ENCODE data around the gene RIMBP2.

The RIMBP2 gene

GRCh38 chr12:130714091-130714590 is 2.0 kb downstream of the RIMBP2 start:
- Histone ChIP-seq H3K79me2 (peaks cover 19% of the 10 kb centered on the region), H2AFZ (no peak overlapping the region), H3K36me3 (ENCODE audit: control insufficient read depth, insufficient read depth, low read length) (no peaks in the 10 kb centered on the region), H3K9me3 (ENCODE audit: control insufficient read depth, low read length) (no peaks in the 10 kb centered on the region), H3K4me3 (ENCODE audit: low read depth, low read length) (no peak overlapping the region), H3K4me2 (ENCODE audit: low read length) (peak overlapping the region; percentile 54), H3K27ac (no peak overlapping the region), H3K9ac (no peak overlapping the region), H3K4me1 (peaks cover 9% of the 10 kb centered on the region), H3K27me3 (ENCODE audit: control insufficient read depth, insufficient read depth, low read length) (no peaks in the 10 kb centered on the region)
- TF ChIP-seq CTCF (IDR thresholded peaks at IDR 0.05), result no peak

- no peak overlapping the region for H3K4me2 ChIP-seq (ENCODE audit: low read length)
- H3K27me3 ChIP-seq (ENCODE audit: control insufficient read depth, insufficient read depth, low read length), result no peaks in the 10 kb centered on the region
- H3K4me3 ChIP-seq (ENCODE audit: low read depth, low read length), result no peak overlapping the region
- H2AFZ ChIP-seq, result no peak overlapping the region
- H3K27ac ChIP-seq, result no peak overlapping the region
- no peak for TF ChIP-seq CTCF (IDR thresholded peaks at IDR 0.05)
- no peak overlapping the region for H3K9ac ChIP-seq
- H3K9me3 ChIP-seq (ENCODE audit: control insufficient read depth, low read length), result no peaks in the 10 kb centered on the region
- H3K36me3 ChIP-seq (ENCODE audit: control insufficient read depth, insufficient read depth, low read length), result no peaks in the 10 kb centered on the region
- H3K4me1 ChIP-seq, result peaks cover 9% of the 10 kb centered on the region
- H3K79me2 ChIP-seq, result peaks cover 23% of the 10 kb centered on the region
These were observed 2.5 kb downstream of the RIMBP2 start for GRCh38 chr12:130713581-130713991.

GRCh38 chr12:130712346-130713065 is 3.6 kb downstream of the RIMBP2 start:
- no peak for TF ChIP-seq CTCF (IDR thresholded peaks at IDR 0.05)
- Histone ChIP-seq H3K36me3 (ENCODE audit: control insufficient read depth, insufficient read depth, low read length) (no peaks in the 10 kb centered on the region), H3K4me1 (peaks cover 9% of the 10 kb centered on the region), H3K27me3 (ENCODE audit: control insufficient read depth, insufficient read depth, low read length) (no peaks in the 10 kb centered on the region), H2AFZ (no peak overlapping the region), H3K9me3 (ENCODE audit: control insufficient read depth, low read length) (no peaks in the 10 kb centered on the region), H3K27ac (no peak overlapping the region), H3K4me3 (ENCODE audit: low read depth, low read length) (no peak overlapping the region), H3K79me2 (peaks cover 32% of the 10 kb centered on the region), H3K9ac (no peak overlapping the region), H3K4me2 (ENCODE audit: low read length) (no peak overlapping the region)

- TF ChIP-seq CTCF (IDR thresholded peaks at IDR 0.05), result no peak
- Histone ChIP-seq H3K9ac (no peak overlapping the region), H3K79me2 (peaks cover 36% of the 10 kb centered on the region), H2AFZ (no peak overlapping the region), H3K27ac (no peak overlapping the region), H3K27me3 (ENCODE audit: control insufficient read depth, insufficient read depth, low read length) (no peaks in the 10 kb centered on the region), H3K4me1 (peaks cover 9% of the 10 kb centered on the region), H3K4me3 (ENCODE audit: low read depth, low read length) (no peak overlapping the region), H3K9me3 (ENCODE audit: control insufficient read depth, low read length) (no peaks in the 10 kb centered on the region), H3K36me3 (ENCODE audit: control insufficient read depth, insufficient read depth, low read length) (no peaks in the 10 kb centered on the region), H3K4me2 (ENCODE audit: low read length) (no peak overlapping the region)
These were observed 4.3 kb downstream of the RIMBP2 start for GRCh38 chr12:130711756-130712155.

- Histone ChIP-seq H3K36me3 (ENCODE audit: control insufficient read depth, insufficient read depth, low read length) (no peaks in the 10 kb centered on the region), H3K79me2 (peaks cover 41% of the 10 kb centered on the region), H3K4me1 (peaks cover 9% of the 10 kb centered on the region), H3K27me3 (ENCODE audit: control insufficient read depth, insufficient read depth, low read length) (no peaks in the 10 kb centered on the region), H3K4me3 (ENCODE audit: low read depth, low read length) (no peak overlapping the region), H3K27ac (no peak overlapping the region), H3K4me2 (ENCODE audit: low read length) (no peak overlapping the region), H3K9ac (no peak overlapping the region), H2AFZ (no peak overlapping the region), H3K9me3 (ENCODE audit: control insufficient read depth, low read length) (no peaks in the 10 kb centered on the region)
- TF ChIP-seq CTCF (IDR thresholded peaks at IDR 0.05), result no peak
These were observed 5.4 kb downstream of the RIMBP2 start for GRCh38 chr12:130710733-130711080.

All from parathyroid adenoma (tissue), 2 donors.